ENCODE data around the gene DDIT3.
"Not testable (repeated sequence)": the region's sequence is repeated elsewhere in the genome, so short reads cannot be mapped to it uniquely, and the experiment has no call there.

The DDIT3 gene

DNA sequence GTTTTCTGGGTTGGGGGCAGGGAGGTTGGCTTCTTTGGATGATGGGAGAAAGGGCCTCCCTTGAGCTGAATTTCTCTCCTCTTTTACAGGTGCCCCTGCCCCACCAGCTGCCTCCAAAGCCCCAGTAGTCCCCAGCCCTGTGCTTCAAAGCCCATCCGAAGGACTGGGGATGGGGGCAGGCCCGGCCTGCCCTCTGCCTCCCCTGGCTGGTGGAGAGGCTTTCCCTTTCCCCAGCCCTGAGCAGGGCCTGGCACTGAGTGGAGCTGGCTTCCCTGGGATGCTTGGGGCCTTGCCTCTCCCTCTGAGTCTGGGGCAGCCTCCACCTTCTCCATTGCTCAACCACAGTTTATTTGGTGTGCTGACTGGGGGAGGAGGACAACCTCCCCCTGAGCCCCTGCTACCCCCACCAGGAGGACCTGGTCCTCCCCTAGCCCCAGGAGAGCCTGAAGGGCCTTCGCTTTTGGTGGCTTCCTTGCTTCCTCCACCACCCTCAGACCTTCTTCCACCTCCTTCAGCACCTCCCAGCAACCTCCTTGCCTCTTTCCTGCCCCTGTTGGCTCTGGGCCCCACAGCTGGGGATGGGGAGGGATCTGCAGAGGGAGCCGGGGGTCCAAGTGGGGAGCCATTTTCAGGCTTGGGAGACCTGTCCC lies 6.3 kb upstream of the DDIT3 start:
- in situ Hi-C loops (cut with HindIII; ENCODE audit: low sequenced_read_pairs), result no loop called here

DNA sequence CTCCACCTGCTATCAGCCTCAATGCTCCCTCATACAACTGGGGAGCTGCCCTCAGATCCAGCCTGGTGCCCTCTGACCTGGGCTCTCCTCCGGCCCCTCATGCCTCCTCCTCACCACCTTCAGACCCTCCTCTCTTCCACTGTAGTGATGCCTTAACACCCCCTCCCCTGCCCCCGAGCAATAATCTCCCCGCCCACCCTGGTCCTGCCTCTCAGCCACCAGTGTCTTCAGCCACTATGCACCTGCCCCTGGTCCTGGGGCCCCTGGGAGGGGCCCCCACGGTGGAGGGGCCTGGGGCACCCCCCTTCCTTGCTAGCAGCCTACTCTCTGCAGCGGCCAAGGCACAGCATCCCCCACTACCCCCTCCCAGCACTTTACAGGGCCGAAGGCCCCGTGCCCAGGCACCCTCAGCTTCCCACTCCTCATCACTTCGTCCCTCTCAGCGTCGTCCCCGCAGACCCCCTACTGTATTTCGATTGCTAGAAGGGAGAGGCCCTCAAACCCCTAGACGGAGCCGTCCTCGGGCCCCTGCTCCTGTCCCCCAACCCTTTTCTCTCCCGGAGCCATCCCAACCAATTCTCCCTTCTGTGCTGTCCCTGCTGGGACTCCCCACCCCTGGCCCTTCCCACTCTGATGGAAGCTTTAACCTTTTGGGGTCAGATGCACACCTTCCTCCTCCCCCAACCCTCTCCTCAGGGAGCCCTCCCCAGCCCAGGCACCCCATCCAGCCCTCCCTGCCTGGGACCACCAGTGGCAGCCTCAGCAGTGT lies 5.5 kb upstream of the DDIT3 start:
- in situ Hi-C loops (cut with HindIII; ENCODE audit: low sequenced_read_pairs), result no loop called here

DNA sequence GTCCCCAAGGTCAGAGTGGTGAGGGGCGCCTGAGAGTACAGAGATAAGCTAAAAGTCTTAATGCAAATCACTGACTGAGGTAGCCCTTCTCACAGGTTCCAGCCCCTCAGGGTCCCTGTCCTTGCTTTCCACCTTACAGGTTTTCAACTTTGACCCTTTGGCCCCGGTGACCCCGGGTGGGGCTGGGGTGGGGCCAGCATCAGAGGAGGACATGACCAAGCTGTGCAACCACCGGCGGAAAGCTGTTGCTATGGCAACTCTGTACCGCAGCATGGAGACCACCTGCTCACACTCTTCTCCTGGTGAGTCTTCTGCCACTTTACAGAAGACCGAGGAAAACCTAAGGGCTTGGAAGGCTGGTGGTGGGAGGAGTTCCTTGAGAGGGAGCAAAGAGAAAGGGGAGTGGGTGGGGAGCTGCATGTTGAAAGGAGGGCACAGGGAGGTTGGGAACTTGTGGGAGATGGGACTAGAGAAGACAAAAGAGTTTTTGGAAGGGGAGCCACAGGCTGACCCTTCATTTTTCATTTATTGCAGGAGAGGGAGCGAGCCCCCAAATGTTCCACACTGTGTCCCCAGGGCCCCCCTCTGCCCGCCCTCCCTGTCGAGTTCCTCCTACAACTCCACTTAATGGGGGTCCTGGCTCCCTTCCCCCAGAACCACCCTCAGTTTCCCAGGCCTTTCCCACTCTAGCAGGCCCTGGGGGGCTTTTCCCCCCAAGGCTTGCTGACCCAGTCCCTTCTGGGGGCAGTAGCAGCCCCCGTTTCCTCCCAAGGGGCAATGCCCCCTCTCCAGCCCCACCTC lies 4.7 kb upstream of the DDIT3 start:
- in situ Hi-C loops (cut with HindIII; ENCODE audit: low sequenced_read_pairs), result no loop called here

DNA sequence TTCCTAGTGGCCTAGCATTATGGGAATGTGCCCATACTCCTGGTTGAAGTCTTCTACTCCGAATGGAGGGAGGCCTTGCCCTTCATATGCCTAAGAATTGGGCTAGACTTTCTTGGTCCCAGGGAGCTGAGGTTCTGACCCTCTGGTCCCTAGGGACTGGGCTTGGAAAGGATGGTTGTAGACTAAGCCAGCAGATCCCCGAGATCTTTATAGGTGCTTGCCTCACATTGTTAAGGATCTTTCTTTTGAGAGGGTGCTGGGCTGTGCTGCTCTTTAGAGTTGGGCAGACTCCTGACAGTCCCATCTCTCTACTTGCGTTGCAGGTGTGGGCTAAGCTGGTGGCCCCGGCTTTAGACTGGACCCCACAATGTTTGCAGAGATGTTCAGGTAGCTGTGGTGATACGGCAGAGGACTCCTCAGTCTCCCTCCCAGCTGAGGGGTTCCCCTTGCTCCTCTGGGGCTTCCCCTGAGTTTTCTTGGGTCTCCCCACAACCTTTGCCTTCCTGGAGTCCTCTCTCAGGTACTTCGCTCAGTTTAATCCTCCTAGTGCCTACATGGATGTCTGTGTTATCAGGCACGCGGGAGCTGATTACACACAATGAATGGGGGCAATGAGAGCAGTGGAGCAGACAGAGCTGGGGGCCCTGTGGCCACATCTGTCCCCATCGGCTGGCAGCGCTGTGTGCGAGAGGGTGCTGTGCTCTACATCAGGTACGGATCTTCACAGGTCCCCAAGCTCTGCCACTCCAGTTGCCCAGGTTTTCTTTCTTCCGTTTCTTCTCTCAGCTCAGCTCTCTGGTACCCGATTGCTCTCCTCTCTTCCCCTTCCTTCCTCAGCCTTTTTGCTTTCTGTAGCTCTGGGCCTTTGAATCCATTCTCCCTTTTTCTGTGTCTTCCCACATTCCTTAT lies 3.6 kb upstream of the DDIT3 start:
- in situ Hi-C loops (cut with HindIII; ENCODE audit: low sequenced_read_pairs), result no loop called here

DNA sequence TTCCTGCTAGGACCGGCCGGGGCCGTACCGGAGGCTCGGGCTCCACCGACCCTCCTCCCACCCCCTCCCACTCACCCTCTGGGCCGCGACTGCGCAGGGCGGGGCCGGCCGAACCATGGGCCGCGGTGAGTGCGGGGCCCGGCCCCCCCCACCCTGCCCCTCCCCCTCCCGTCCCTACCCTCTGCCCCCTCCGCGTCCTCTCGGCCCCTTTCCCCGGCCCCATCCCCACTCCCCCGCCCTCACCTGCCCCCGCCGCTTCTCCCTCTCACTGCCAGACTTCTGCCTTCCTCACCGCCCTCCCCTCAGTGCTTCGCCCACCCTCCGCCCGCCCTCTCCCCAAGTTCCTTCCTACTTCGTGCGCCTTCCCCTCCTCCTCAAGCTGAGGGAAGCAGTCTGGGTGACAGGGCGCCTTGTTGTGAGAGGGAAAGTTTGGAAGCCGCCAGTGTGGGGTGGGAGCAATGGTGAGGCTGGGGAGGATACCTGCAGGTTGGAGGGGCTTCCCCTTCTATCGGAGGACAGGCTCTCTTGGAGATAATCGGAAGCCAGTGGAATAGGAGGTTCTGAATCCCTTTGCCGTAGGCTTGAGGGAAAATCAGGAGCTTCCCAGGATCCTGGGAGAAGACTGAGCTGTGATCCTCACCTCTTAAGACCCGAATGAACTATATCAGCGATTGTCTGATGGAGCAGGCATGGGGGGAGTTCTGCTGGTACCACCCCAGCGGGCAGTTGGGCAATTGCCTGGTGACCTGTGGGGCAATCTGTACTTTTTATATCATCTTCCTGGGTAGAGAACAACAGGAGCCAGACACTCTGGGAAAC lies 2.8 kb upstream of the DDIT3 start:
- in situ Hi-C loops (cut with HindIII; ENCODE audit: low sequenced_read_pairs), result no loop called here

DNA sequence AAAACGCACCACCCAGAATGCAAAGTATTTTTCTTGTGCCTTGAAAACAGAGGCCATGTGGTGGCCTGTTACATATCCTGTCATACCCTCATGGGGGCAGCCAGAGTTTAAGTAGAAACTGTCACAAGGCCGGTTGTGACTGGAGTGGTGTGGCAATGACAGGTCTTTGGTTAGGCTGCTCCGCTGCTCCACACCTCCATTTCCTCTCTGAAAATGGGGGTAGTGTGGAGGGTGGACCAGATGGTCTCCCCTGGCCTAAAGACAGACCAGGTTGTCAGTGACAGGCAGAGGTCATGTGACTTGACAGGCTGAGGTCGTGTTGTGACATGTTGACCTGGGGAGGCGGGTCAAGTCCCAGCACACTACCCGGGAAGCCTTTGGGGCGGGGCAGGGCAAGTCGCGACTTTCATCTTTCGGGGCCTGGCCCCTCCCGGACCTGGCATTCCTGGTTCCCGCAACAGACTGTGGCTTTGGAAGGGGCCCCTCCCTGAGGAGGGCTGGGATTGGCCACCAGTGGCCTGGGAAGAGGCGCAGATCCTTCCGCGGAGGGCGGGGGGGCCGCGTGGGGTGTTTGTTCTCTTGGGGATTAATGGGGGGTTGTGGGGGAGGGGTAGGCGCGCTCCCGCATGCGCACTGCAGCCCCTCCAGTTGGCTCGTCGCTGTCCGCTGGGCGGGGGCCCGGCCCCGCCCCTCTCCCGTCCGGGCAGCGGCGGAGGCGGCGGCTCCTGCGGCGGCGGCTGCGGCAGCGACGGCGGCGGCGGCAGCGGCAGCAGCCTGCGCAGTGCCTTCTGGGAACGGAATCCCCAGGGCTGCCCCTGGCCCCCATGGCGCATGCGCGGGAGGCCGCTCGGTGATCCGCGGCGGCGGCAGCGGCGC lies 1.9 kb upstream of the DDIT3 start, which contains the start of gene MBD6:
MBD6 (plus strand) TSS at position 814 of the 876 bp plus-strand sequence. CDS start 1,480 bp downstream, outside the sequence.
- in situ Hi-C loops (cut with HindIII; ENCODE audit: low sequenced_read_pairs), result no loop called here

DNA sequence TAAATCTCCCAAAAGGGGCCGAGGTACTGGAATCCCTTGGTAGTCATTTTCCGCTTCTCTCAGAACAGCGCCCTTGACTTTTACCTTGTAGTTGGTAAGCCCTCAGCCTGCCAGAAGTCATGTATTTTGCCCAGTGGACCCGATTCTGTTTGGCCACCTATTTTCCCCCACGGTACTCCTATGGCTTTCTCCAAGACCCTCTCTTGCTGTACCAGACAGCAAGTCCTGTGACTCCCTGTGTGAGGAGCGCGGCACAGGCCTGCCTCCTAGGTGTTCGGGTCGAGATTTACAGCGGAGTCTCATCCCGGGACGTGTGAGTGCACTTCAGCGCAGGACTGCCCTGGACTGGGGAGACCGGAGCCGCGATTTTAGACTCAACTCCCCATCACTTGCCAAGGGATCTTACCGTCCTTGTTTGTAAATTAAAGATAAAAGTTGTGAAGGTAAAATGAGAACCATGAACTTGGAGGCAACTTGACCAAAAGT lies 1.3 kb upstream of the DDIT3 start:
- in situ Hi-C loops (cut with HindIII; ENCODE audit: low sequenced_read_pairs), result no loop called here

DNA sequence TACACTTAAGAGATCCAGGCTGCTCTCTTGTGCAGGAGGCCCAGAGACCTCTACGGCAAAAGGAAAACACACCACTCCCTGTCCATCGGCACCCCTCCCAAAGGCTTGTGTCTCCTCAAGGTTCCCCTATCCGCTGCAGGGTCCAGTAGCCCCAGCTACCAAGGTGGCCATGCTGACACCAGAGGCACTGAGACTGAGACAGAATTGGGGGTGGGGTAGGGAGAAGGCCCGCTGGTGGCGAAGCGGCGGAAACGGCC lies 590 bp downstream of the DDIT3 start:
- in situ Hi-C loops (cut with HindIII; ENCODE audit: low sequenced_read_pairs), result no loop called here

DNA sequence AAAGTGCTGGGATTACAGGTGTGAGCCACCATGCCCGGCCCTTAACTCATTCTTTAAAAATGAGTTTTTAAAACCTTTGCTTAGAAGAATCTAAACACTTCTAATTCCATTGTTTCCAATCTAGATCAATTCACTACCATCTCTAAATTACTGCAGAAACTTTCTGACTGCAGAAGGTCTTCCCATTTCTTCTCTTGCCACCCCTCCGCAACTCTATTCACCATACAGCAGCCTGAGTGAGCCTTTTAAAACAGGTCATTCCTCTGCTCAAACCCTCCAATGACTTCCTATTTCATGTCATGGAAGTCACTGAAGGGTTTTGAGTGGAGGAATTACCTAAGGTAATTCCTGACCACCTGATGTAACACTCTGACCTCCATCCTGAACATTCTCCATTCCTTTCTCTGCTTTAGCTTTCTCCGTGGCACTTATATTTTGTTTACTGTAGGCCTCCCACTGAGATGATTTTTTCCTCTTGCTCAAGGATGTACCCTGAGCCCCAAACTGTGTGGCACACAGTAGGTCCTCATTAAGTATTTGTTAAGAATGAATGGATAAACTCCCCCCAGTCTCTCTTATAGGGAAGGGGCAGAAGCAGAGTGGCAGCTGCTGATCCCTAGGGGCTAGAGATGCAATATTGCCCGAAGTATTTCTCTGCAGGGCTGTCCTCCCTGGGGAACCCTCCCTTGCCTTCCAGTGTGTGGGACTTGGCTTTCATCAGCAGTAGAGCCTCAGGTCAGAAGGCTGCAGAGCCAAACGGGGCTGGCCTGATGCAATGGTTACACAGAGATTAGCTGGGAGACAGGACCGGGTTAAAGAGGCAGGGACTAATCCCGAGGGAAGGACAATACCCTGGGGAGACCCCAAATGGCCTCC lies 1.2 kb downstream of the DDIT3 start:
- in situ Hi-C loops (cut with HindIII; ENCODE audit: low sequenced_read_pairs), result no loop called here

DNA sequence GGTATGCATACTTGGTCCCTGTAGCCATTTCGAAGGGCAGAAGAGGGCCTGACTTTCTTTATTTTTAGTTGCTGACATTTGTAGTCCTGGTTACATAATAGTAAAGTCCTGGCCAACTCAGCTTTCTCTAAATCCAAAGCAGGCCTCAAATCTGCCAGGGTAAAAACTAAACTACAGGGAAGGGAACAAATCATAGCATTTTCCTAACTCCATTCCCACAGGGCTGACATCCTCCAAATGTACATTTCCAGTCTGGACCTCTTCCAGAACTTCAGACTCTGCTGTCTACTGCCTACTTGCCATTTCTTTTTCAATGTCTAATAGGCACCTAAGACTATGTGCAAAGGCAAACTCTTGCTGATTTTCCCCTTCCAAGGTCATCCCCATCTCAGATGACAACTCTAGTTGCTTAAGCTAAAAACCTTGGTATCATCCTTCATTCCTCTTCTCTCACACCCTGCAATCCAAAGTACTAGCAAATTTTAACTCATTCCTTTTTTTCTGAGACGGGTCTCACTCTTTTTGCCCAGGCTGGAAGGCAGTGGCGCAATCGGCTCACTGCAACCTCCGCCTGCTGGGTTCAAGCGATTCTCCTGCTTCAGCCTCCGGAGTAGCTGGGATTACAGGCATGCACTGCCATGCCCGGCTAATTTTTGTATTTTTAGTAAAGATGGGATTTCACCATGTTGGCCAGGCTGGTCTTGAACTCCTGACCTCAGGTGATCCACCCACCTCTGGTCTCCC lies 2.0 kb downstream of the DDIT3 start:
- in situ Hi-C loops (cut with HindIII; ENCODE audit: low sequenced_read_pairs), result no loop called here

DNA sequence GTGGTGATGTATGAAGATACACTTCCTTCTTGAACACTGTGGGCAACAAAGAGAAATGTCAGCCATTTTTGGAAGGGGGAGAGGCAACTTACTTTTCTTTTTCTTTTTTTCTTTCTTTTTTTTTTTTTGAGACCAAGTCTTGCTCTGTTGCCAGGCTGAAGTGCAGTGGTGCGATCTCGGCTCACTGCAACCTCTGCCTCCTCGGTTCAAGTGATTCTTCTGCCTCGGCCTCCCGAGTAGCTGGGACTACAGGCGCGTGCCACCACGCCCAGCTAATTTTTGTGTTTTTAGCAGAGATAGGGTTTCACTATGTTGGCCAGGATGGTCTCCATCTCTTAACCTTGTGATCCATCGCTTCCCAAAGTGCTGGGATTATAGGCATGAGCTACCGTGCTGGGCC lies 2.6 kb downstream of the DDIT3 start:
- in situ Hi-C loops (cut with HindIII; ENCODE audit: low sequenced_read_pairs), result not testable (repeated sequence)

DNA sequence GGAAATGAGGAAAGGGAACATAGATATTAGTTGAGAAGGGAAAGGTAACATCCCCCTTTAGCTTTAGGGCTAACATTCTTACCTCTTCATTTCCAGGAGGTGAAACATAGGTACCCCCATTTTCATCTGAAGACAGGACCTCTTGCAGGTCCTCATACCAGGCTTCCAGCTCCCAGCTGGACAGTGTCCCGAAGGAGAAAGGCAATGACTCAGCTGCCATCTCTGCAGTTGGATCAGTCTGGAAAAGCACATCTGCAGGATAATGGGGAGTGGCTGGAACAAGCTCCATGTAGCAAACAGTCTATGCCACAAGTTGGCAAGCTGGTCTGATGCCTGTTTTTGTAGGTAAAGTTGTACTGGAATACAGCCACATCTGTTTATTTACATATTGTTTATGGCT lies 3.1 kb downstream of the DDIT3 start:
- in situ Hi-C loops (cut with HindIII; ENCODE audit: low sequenced_read_pairs), result no loop called here

DNA sequence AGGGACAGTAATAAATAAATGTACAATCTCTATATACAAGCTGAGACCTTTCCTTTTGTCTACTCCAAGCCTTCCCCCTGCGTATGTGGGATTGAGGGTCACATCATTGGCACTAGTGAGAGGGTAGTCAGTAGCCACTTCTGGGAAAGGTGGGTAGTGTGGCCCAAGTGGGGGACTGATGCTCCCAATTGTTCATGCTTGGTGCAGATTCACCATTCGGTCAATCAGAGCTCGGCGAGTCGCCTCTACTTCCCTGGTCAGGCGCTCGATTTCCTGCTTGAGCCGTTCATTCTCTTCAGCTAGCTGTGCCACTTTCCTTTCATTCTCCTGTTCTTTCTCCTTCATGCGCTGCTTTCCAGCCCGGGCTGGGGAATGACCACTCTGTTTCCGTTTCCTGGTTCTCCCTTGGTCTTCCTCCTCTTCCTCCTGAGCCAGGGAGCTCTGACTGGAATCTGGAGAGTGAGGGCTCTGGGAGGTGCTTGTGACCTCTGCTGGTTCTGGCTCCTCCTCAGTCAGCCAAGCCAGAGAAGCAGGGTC lies 3.6 kb downstream of the DDIT3 start:
- in situ Hi-C loops (cut with HindIII; ENCODE audit: low sequenced_read_pairs), result no loop called here

DNA sequence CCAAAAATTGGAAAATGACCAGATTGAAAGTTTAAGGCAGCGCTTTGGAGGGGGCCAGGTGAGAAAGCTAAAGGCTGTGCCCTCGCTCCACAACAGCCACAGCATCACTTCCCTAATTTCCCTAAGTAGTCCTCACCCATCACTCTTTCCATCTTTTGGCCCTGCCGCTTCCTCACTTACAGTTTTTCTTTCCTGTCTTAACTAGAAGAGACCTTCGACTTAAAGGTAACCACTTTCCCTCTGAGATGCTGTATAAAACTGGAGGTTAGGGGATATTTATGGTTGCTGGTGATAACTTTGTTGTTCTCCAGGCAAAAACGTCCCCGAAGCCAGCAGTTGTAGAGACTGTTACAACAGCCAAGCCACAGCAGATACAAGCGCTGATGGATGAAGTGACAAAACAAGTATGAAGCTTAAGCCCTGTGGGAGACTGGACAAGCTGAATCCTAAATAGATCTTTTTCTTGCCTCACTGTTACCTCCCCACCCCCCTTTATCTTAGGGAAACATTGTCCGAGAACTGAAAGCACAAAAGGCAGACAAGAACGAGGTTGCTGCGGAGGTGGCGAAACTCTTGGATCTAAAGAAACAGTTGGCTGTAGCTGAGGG lies 4.3 kb downstream of the DDIT3 start:
- in situ Hi-C loops (cut with HindIII; ENCODE audit: low sequenced_read_pairs), result no loop called here

DNA sequence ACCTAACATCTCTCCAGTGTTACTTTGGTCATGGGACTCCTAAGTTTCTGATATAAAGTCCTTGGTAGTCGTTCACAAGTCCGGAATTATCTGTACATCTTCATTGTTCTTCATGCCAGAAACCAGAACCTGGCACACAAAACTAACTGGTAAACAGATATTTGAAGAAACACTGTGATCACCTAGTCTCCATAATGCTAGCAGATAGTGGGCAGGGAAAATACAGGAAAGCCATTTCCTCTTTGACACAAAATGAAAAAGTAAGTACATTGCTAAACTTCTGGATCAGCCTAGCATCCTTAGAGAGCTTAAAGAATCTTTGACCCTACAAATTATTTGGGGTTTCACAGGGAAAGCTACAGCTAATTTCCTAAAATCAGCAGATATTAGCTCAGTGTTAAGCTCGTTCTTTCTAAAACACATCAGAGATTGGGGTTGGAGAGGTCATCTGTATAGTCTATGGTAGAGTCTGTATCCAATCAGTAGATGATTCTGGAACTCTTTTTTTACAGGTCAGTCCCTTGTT lies 4.8 kb downstream of the DDIT3 start:
- in situ Hi-C loops (cut with HindIII; ENCODE audit: low sequenced_read_pairs), result no loop called here

DNA sequence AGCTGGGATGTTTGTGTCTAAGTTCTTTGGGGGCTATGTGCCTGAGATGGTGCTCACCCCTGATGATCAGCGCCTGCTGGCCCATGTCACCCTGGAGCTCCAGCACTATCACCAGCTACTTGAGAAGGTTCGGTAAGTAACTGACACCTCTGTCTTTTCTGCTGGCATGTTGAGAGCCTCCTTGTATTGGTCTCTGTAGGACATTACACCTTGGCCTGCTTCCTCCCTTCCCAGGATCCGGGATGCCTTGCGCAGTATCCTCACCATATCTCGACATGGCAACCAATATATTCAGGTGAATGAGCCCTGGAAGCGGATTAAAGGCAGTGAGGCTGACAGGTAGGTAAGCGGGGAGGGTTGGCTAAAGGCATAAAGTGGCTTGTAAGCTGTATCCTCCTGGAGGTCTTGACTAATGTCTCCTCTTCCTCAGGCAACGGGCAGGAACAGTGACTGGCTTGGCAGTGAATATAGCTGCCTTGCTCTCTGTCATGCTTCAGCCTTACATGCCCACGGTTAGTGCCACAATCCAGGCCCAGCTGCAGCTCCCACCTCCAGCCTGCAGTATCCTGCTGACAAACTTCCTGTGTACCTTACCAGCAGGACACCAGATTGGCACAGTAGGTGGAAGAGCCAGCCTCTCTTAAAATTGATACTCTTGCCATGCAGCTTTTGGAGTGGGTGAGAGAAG lies 5.5 kb downstream of the DDIT3 start:
- in situ Hi-C loops (cut with HindIII; ENCODE audit: low sequenced_read_pairs), result no loop called here

All from DLD1 (cell line).